BLaER1 (cell line): ENCODE data around the gene ZFYVE21.

Source experiments
- H3K27ac ChIP-seq: shearing (Covaris generic); formaldehyde crosslinking; 2 replicates; pipeline ENCODE4 v1.8.1; 2022
- H3K27me3 ChIP-seq: shearing (Covaris generic); formaldehyde crosslinking; 2 replicates; pipeline ENCODE4 v1.8.1; 2022
- H3K36me3 ChIP-seq: shearing (Covaris generic); formaldehyde crosslinking; 2 replicates; pipeline ENCODE4 v1.8.1; 2022
- H3K4me1 ChIP-seq: shearing (Covaris generic); formaldehyde crosslinking; 2 replicates; pipeline ENCODE4 v1.8.1; 2022
- H3K4me2 ChIP-seq: shearing (Covaris generic); formaldehyde crosslinking; 2 replicates; pipeline ENCODE4 v1.8.1; 2022
- H3K4me3 ChIP-seq: shearing (Covaris generic); formaldehyde crosslinking; 2 replicates; pipeline ENCODE4 v1.8.1; 2022
- H3K9ac ChIP-seq: shearing (Covaris generic); formaldehyde crosslinking; 2 replicates; pipeline ENCODE4 v1.8.1; 2022
- H3K9me3 ChIP-seq: shearing (Covaris generic); formaldehyde crosslinking; 2 replicates; pipeline ENCODE4 v1.8.1; 2022
- H4K20me1 ChIP-seq: shearing (Covaris generic); formaldehyde crosslinking; 2 replicates; pipeline ENCODE4 v1.8.1; 2022
- Cebpa-rat ChIP-seq: shearing (Covaris generic); IDR thresholded peaks from 2 replicates; pipeline ENCODE4 v1.8.1; 2022

ZFYVE21 gene

GRCh38 chr14:103698380-103699260, 17.0 kb upstream of the ZFYVE21 start:
- H3K9ac ChIP-seq = peak overlapping the region; percentile 38
- peak overlapping the region; percentile 64 for H3K27ac ChIP-seq
- peaks cover 86% of the 10 kb centered on the region for H3K4me1 ChIP-seq
- peaks cover 82% of the 10 kb centered on the region for H3K36me3 ChIP-seq
- peak overlapping the region; percentile 5; the same call in 1 of the 2 replicates for H3K4me2 ChIP-seq
- no peak for TF ChIP-seq Cebpa-rat
- H3K4me3 ChIP-seq = no peak overlapping the region
- no peaks in the 10 kb centered on the region for H3K27me3 ChIP-seq
- H3K9me3 ChIP-seq = no peaks in the 10 kb centered on the region
- peaks cover 99% of the 10 kb centered on the region for H4K20me1 ChIP-seq

GRCh38 chr14:103699261-103699661, 16.3 kb upstream of the ZFYVE21 start:
- H3K36me3 ChIP-seq = peaks cover 82% of the 10 kb centered on the region
- H3K9me3 ChIP-seq = no peaks in the 10 kb centered on the region
- H3K27me3 ChIP-seq = no peaks in the 10 kb centered on the region
- no peak overlapping the region for H3K9ac ChIP-seq
- H3K27ac ChIP-seq = no peak overlapping the region
- no peak overlapping the region for H3K4me3 ChIP-seq
- TF ChIP-seq Cebpa-rat = no peak
- H4K20me1 ChIP-seq = peaks cover 94% of the 10 kb centered on the region
- H3K4me2 ChIP-seq = no peak overlapping the region
- H3K4me1 ChIP-seq = peaks cover 79% of the 10 kb centered on the region

GRCh38 chr14:103699901-103700752, 15.5 kb upstream of the ZFYVE21 start:
- Histone ChIP-seq H3K27ac (peak overlapping the region; percentile 31), H3K27me3 (no peaks in the 10 kb centered on the region), H3K4me1 (peaks cover 71% of the 10 kb centered on the region), H3K36me3 (peaks cover 84% of the 10 kb centered on the region), H4K20me1 (peaks cover 90% of the 10 kb centered on the region), H3K4me3 (no peak overlapping the region), H3K4me2 (peak overlapping the region; percentile 42; the same call in 1 of the 2 replicates), H3K9ac (peak overlapping the region; percentile 34; the same call in 1 of the 2 replicates), H3K9me3 (no peaks in the 10 kb centered on the region)
- no peak for TF ChIP-seq Cebpa-rat

- Histone ChIP-seq H3K27ac (peak overlapping the region; percentile 31), H3K4me3 (no peak overlapping the region), H3K4me2 (peak overlapping the region; percentile 42), H4K20me1 (peaks cover 89% of the 10 kb centered on the region), H3K9ac (no peak overlapping the region), H3K27me3 (no peaks in the 10 kb centered on the region), H3K9me3 (no peaks in the 10 kb centered on the region), H3K36me3 (peaks cover 92% of the 10 kb centered on the region), H3K4me1 (peaks cover 63% of the 10 kb centered on the region)
- TF ChIP-seq Cebpa-rat = no peak
These were observed 14.7 kb upstream of the ZFYVE21 start for GRCh38 chr14:103700753-103701490.

- H3K36me3 ChIP-seq = peaks cover 99% of the 10 kb centered on the region
- H4K20me1 ChIP-seq = peaks cover 89% of the 10 kb centered on the region
- H3K9ac ChIP-seq = no peak overlapping the region
- H3K4me3 ChIP-seq = no peak overlapping the region
- TF ChIP-seq Cebpa-rat = no peak
- no peak overlapping the region for H3K27ac ChIP-seq
- H3K4me2 ChIP-seq = peak overlapping the region; percentile 42
- H3K9me3 ChIP-seq = no peaks in the 10 kb centered on the region
- no peaks in the 10 kb centered on the region for H3K27me3 ChIP-seq
- H3K4me1 ChIP-seq = peaks cover 51% of the 10 kb centered on the region
These were observed 13.5 kb upstream of the ZFYVE21 start for GRCh38 chr14:103702095-103702494.

GRCh38 chr14:103702497-103703432, 12.8 kb upstream of the ZFYVE21 start:
- Histone ChIP-seq H3K36me3 (peaks cover 100% of the 10 kb centered on the region), H4K20me1 (peaks cover 89% of the 10 kb centered on the region), H3K4me2 (no peak overlapping the region), H3K9me3 (no peaks in the 10 kb centered on the region), H3K27ac (no peak overlapping the region), H3K27me3 (no peaks in the 10 kb centered on the region), H3K9ac (no peak overlapping the region), H3K4me3 (no peak overlapping the region), H3K4me1 (peaks cover 45% of the 10 kb centered on the region)
- no peak for TF ChIP-seq Cebpa-rat

- Histone ChIP-seq H3K4me1 (peaks cover 35% of the 10 kb centered on the region), H3K9me3 (no peaks in the 10 kb centered on the region), H3K4me3 (no peak overlapping the region), H3K9ac (no peak overlapping the region), H3K27me3 (no peaks in the 10 kb centered on the region), H3K36me3 (peaks cover 100% of the 10 kb centered on the region), H3K4me2 (no peak overlapping the region), H3K27ac (no peak overlapping the region), H4K20me1 (peaks cover 86% of the 10 kb centered on the region)
- no peak for TF ChIP-seq Cebpa-rat
These were observed 11.9 kb upstream of the ZFYVE21 start for GRCh38 chr14:103703433-103704385.

- H3K4me3 ChIP-seq = no peak overlapping the region
- no peaks in the 10 kb centered on the region for H3K9me3 ChIP-seq
- no peak for TF ChIP-seq Cebpa-rat
- H3K4me1 ChIP-seq = peaks cover 27% of the 10 kb centered on the region
- H3K27ac ChIP-seq = no peak overlapping the region
- H4K20me1 ChIP-seq = peaks cover 86% of the 10 kb centered on the region
- peaks cover 100% of the 10 kb centered on the region for H3K36me3 ChIP-seq
- H3K4me2 ChIP-seq = no peak overlapping the region
- no peak overlapping the region for H3K9ac ChIP-seq
- no peaks in the 10 kb centered on the region for H3K27me3 ChIP-seq
These were observed 10.9 kb upstream of the ZFYVE21 start for GRCh38 chr14:103704708-103705107.
